Glomerular endothelial cell (primary cell): ENCODE results near the gene FERD3L. TPM values are rescaled to one million over a fixed set of nuclear protein-coding genes. Genes with fewer than 3 reads are reported as not detected.
"Not testable (repeated sequence)": the region's sequence is repeated elsewhere in the genome, so short reads cannot be mapped to it uniquely, and the experiment has no call there.

Experiments
- DNase-seq: peaks from one replicate; pipeline ENCODE4 v3.0.0-alpha.2; 2011; ENCODE audit warnings: low read depth, low spot score; ENCODE audit errors: extremely low read depth
- total RNA-seq: library from RNA; depleted of rRNA; stranded (reverse); fragments of >200 nt; gene quantifications from 2 replicates; pipeline ENCODE4 v1.2.3, GENCODE V29; 2015

Gene FERD3L, protein sequence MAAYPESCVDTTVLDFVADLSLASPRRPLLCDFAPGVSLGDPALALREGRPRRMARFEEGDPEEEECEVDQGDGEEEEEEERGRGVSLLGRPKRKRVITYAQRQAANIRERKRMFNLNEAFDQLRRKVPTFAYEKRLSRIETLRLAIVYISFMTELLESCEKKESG
- total RNA-seq: not detected in 2 replicates

DNA sequence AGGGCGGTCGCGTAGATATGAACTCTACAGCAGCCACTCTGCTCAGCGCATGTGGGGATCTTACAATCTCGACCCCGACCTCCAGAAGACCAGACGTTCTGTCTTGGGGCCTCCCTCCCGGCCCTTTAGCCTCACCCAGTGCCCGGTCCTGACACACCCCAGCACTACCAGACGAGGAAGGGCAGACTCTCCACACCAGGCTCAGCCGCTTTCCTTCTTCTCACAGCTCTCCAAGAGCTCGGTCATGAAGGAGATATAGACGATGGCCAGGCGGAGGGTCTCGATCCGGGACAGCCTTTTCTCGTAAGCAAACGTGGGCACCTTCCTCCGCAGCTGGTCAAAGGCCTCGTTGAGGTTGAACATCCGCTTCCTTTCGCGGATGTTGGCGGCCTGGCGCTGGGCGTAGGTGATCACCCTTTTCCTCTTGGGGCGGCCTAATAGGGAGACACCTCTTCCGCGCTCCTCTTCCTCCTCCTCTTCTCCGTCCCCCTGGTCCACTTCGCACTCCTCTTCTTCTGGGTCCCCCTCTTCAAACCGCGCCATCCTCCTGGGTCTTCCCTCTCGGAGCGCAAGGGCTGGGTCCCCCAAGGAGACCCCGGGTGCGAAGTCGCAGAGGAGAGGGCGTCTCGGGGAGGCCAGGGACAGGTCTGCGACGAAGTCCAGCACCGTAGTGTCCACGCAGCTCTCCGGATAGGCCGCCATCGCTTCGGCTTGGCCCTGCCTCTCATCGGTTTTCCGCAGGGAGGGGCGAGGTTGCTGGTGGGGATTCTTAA, at the start of gene FERD3L:
Gene FERD3L (minus strand): TSS at position 761 of the 773 bp plus-strand sequence. CDS start 59 bp downstream, at position 702.
- no peak for DNase-seq

DNA sequence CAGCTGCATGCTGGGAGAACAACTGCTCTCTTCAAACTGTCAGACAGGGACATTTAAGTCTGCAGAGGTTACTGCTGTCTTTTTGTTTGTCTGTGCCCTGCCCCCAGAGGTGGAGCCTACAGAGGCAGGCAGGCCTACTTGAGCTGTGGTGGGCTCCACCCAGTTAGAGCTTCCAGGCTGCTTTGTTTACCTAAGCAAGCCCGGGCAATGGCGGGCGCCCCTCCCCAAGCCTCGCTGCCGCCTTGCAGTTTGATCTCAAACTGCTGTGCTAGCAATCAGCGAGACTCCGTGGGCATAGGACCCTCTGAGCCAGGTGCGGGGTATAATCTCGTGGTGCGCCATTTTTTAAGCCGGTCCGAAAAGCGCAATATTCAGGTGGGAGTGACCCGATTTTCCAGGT, 49.2 kb upstream of the FERD3L start:
- not testable (repeated sequence) for DNase-seq

DNA sequence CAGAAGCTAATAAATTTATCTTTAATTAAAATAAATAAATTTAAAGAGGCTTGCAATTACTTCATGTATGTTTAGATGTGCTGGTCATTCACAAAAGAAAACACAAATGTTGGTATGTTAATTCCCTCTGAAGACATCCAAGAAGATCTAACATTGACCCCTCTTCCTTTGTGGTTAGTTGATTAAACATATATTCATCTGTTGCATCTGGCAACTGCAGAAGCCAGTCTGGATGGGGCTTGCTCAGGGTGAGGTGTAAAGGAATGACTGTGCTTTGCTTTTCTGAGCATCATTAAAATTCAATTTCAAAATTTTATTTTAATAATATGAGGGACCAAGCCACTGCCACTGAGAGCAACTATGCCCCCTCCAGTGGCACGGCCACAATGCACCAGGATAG, 36.4 kb upstream of the FERD3L start:
- DNase-seq: no peak

DNA sequence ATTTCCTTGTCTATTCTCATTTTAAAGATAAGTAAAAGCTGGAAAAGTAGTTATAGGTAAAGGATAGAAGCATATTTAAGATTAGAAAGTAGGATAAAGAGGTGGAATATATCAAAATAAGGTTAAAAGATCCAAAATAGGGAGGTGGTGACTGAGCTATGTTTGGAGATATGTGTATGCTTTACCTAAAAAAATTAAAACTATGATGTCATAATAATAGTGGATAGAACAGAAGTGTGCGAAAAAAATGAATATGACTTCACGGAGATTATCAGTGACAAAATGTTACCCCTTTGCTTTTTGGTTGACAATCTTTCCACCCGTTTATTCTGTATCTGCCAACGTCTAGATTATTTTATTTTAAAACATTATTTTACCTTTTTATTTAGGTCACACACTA, 33.4 kb upstream of the FERD3L start:
- DNase-seq: no peak

DNA sequence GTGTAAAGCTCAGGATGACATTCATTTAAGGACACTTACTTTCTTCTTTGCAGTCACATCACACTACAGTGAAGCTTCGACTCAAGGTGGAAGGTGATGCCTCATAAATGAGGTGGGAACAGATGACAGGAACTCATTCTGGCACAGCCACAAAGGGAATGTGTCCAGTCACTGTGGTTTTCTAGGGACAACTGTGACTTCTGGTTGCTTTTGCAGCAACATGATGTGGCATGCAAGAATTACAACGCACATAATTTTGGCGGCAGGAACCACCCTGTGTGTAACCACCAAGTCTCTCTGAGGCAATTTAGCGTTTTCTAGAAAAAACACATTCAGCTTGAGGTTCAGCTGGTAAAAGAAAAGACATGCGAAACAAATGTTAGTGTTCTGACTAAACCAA, 32.0 kb upstream of the FERD3L start:
- DNase-seq: no peak

DNA sequence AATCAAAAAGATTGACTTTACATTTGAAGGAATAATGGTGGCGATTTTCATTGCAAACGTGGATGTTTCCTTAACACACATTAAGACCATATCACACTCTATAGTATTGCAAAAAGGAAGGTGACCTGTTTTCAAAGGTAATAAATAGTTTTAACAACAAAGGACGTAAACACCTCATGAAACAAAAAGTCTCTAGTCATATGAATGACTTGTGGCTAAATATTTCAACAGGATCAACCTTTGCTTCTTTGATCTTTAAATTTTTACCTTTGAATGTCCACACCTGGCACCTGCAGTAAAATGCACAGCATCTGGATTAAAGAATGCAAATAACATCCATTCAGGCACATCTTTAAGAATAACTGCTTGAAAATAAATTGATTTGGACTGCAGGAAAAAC, 30.0 kb upstream of the FERD3L start:
- no peak for DNase-seq

DNA sequence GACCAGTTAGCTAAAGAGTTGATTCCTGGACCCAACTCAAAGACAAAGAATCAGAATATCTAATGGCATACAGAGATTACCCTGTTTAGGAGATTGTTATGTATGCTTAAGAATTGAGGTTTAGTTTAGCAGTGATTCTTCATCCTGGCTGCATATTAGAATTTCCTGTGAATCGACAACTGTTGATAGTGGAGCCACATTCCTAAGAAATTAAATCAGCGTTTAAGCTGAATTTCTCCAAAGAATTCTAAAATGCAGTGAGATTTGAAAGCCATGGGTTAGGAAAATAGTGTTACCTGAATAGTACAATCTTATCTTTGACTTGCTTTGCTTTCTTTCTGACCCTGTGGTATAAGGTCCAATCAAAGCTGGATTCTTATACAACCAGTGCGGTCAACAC, 16.4 kb upstream of the FERD3L start:
- no peak for DNase-seq

DNA sequence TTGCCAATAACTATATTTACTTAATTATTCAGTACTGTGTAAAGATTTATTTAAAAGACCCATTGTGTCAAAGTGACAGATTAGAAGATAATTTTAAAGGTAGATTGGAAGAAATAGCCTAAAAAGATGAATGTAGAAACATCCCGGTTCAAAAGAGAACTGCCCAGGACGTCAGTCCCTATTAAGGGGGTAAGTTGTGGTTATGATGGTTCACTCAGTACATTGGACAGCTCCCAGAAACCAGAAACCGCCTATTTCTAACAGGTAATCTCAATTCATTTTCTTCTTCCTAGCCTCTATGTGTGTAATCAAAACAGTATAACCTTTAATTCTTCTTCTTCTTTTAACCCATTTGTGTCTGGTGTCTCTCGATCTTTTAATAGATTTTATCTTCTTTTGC, 1.5 kb upstream of the FERD3L start:
- no peak for DNase-seq

DNA sequence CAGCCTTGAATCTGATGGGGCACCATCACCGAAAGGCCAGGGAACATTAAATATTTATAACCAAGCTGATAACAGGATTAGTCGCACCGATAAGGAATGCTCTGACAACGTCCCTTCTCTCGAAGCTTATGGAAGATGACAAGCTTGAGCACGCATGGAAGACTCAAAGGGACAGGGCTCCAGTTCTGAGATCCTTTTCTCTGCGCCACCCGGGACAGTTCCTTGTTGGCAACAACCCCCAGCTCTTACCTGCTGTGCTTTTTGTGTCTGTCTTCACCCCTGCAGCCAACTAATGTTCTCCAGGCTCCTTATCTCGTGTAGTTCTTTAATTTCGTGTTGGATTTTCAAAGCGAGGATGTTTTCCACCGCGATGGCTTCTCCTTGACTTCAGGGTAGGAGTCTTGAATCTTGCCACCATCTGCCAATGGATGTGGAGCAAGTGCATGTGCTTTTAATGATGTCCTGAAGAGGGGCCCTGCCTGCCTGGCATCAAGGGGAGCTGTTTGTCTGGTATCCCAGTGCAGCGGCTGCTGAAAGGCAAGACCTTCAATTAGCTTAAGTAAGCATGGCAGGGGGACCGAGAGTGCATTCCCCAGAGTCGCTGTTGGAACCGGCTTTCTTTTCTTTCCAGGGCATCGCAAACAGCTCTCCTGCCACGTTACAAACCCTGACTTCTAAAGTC, 354 bp upstream of the FERD3L start:
- DNase-seq: no peak

DNA sequence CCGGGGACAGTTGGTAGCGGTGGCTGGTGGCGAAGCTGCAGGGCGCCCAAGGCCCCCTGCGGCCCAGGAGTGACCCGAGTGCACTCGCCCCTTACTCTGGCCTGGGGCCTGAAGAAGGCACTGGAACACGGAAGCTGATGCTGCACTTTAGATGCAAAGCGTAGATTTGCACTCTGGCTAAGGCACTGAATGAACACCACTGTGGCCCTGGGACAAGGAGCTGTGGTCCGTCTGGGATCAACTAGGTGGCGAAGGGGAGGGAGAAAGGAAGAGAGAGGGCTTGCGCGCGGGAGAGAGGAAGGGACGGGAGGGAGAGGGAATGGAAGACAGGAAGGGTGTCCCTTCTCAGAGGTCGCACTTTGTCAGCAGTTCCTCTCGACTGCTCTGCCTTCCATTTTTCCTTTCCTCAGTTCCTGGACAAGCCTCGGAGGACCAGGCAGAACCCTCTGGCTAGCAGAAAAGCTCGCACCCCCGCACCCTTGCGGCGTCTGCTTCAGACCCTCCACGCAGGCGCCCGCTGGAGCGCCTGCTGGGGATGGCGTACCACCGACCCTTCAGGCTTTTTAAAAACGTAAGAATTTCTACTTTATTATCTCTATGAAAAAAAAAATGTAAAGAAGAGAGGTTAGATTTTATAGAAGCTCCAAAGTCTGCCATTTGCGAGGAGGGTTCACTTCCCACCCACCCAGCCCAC, 1.2 kb downstream of the FERD3L start:
- no peak for DNase-seq

DNA sequence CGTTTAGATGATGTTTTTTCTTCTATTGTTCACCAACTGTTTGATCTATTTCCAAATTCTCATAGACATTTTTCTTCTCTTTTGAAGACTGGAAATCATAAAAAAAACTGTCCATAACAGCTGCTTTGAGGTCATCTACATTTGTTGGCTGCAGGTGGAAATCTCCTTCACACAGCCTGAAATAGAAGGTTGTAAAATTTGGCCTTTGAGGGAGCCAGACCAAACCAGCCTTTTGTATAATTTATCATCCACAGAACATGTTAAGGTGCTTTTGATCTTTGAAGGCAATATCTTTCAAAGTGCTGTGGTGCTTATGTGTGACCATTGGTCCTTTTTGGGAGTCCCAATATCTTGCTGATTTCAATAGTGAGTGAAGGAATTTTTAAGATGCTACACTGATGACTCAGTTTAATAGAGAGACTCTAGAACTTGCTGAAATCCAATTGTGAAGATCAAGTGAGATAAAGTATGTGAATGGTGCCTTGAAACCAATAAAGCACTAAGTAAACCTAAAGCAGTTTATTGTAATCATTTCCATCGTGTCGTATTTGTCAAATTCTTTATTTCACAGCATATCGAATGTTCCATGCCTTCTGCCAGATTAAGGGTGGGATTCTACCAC, 5.4 kb downstream of the FERD3L start:
- no peak for DNase-seq

DNA sequence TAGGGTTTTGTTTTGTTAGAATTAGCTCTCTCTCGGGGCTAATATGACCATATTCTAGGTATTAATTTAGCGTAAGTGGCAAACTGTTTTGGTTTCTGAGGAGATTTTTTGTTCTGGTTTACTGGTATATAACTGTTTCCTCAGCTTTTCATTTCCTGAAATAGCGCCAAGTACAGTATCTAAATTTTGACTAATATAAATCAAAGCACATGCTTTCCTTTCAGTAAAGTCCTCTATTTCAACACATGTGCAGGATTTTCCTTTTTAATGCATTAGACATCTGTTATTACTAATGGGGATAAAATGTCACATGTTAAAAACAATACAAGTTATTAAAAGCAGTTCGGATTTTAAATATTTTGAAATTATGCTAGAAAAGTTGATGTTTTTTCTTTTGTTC, 11.3 kb downstream of the FERD3L start:
- DNase-seq: no peak

DNA sequence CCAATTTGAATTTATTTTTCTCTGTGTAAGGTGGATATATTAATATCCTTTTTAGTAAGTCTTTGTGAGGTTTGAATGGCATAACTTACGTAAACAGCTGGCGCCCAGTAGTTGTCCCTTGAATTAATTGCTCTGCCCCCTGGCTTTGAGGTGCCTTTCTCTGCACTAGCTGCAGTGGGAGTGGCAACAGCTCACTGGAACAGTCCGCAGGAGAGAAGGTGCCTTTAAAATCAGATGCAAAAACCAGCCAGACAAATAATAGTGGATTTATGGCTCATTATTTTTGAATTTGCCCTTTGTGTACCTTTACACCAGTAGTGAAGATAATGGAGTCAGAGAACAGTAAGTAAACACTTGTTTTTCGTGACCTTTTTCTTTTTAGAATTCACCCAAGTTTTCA, 11.8 kb downstream of the FERD3L start:
- DNase-seq: no peak

DNA sequence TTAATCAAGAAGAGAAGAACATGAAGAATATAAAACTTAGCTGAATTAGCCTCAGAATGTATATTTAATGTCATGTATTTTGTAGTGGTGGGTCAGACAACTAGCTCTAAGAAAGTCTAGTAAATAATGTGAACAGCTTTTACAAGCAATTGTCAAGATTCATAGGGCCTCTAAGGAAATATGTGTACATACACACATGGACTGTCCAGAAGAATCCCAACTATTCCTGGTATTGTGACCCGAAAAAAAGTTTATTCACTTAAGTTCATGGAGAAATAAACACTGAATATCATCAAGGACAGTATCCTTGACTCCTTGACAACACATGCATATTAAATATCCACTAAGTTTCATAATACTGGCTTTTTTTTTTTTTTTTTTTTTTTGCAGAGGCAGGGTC, 16.4 kb downstream of the FERD3L start:
- no peak for DNase-seq

DNA sequence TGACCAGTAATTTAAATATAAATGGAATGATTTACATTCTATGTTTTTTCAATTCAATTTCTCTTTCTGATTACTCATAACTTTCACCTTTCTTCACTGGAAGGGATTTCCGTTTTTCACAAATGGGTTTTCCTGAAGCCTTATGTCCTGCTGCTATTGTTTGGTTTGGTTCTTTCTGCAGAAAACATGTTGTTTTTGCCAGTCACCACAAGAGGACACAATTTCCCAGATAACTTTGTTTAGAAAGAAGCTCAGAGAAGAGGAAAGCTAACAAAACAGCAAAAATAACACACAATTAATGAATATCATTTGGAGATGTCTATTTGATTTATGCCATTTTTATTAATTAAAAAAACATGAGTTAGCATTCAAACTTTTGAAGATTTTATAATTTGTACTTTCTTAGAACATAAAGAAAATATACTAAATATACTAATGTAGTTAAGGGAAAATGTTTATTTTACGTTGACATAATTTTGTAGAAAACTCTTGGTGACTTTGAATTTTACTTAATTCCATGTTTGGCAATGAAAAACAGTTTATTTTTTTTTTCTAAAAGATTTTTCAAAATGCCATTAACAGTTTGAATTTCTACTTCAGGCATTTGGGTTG, 23.1 kb downstream of the FERD3L start:
- DNase-seq: peak; percentile 25

DNA sequence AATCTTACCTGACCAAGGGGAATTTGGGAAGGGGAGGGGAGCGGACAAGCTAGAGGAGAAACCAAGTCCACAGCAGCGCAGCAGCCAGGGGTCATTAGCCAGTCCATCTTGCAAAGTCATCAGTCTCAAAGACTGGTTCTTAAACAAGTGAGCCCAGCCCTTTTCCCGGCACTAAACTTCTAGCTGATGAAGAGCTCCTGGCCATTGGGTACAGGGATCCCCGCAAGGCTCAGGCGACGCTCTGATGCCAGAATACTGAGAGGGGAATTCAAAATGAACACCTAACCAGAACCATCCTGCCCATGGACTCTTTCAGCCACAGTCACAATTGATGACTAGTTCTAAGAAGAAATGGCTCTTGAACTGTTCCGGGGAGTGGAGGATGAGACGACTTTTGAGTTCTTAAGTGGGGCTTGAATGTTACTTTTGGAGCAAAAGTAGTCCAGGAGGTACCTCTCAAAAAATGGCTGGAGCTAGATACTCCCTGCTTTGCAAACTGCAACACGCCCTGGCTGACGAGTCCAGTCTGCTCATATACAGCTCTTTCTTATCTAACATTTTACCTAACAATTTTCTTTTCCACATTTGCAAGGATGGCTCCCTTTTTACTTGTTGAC, 25.2 kb downstream of the FERD3L start:
- DNase-seq: no peak

DNA sequence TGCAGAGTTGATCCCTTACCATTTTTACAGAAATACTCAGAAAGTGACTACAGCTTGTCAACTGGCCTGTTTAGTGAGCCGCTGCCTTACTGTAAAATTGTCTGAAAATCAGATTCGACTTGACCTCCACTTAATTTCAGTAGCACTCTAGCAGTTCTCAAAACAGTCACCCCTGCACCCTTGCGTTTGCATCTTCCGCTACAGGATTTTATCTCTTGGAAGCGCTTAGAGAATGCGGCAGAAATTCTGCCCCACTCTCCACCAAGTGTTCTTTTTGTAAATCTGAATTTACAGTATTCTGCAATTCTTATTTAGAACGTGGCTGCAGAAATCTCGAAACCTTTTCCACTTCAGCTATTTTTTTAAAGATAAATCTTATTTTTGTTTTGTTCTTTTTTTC, 25.8 kb downstream of the FERD3L start:
- DNase-seq: no peak

DNA sequence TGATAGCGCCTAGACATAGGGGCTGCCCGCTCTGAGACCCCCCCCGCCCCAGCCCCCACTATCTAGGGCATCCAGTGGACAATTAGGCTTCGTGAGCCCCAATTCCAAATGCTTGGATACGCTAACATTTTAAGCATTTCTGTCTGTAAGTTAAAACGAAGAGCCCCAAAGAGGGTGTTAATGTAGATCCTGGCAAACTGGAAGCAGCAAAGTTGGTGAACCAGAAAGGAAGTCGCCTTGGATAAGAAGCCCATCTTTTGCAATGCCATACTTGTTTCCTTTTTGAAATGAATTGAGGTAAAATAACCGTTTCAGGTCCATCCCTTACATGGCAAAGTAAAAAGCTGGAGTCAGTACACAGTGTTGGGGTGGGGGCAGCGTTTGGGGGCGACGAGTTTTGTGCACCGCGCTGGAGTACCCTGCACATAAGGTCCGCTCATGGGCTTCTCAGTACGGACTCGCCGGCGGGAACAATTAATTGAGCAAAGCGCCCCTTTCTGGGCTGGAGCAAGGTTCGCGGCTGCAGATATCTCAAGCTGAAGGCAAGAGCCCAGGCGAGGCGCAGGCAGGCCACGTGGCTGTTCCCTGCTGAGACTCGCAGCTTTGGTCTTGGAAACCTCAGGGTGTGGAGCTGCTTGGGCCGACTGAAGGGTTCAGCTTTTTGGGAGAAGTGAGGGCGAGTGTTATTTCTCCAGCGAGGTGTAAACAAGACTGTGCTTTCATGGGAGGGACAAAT, 26.4 kb downstream of the FERD3L start:
- no peak for DNase-seq

DNA sequence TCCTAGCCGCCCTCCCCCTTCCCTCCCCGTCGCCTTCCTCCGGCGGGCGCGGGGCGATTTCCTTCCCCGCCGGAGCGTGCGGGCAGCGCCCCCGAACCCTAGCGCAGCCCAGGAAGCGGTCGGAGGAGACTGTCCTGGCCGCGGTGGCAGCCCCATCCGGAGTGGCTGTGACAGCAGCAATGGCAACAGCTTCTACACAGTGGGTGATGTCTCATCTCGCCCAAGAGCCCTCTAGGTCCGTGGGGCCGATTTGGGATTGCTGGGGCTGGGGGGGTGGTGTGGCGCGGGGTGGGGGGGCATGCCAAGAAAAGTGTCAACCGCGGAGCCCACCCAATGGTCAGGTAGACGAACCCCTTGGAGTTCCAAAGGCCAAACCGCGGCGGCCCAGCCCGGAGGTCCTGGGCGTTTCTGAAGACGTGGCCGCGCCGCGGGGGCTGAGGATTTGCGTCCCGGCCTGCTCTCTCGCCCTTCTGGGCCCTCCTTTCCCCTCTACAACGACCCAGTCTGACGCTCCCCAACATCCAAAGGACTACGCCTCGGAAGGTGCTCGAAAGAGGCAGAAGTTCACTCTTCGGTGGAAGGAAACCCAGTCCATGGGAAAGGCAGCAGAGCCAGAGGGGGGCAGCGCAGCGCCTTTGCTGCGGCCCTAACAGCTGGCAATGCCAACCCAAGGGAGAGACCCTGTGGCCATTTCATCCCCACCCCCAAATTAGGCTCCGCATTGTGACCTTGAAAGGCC, 27.2 kb downstream of the FERD3L start:
- no peak for DNase-seq
